T1000 (cell line): Measurements from ENCODE around the gene ASIC1.

Experiments used
- DNase-seq: peaks from one replicate; lab custom pipeline; 2025; ENCODE audit warnings: mixed read lengths; lab: John Stamatoyannopoulos, UW

Gene ASIC1

GRCh38 chr12:50041062-50041860 is 16.1 kb upstream of the ASIC1 start:
- DNase-seq, result no peak

DNA sequence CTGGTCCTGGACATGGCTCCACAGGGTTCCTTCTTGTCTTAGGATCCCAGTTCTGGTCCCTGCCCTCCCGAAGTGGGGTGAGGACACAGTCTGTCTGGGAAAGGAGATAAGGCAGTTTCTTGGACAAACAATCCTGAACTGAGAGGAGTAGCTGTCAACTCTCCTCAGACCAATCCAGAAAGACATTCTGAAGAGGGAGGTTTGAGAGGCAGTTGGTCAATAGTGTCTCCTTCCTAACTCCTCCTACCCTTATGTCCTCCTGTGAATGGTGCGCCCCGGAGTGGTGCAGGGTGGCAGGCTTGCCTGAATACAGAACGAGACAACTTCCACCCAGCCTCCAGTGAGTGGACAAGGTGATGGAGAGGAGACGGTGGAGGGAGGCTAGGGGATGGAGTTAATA is 15.4 kb upstream of the ASIC1 start:
- DNase-seq, result no peak

- no peak for DNase-seq
Measured at GRCh38 chr12:50042693-50043092, 14.7 kb upstream of the ASIC1 start.

- DNase-seq, result no peak
Measured at GRCh38 chr12:50043308-50043707, 14.1 kb upstream of the ASIC1 start.

DNA sequence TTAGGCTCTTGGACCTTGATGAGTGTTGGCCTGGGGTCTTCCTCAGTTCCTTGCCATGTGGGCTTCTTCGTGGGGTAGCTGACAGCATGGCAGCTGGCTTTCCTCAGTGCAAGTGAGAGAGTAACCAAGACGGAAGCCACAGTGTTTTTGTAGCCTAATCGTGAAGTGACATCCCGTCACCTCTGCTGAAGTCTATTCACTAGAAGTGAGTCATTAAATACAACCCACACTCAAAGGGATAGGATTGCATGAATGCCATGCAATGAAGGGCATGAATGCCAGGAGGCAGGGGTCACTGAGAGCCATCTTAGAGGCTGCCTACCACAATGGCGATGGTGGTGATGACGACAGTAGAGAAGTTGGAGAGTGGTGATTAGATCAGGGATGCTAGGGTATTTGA is 13.5 kb upstream of the ASIC1 start:
- DNase-seq, result no peak

- no peak for DNase-seq
Measured at GRCh38 chr12:50047693-50048250, 9.6 kb upstream of the ASIC1 start.

DNA sequence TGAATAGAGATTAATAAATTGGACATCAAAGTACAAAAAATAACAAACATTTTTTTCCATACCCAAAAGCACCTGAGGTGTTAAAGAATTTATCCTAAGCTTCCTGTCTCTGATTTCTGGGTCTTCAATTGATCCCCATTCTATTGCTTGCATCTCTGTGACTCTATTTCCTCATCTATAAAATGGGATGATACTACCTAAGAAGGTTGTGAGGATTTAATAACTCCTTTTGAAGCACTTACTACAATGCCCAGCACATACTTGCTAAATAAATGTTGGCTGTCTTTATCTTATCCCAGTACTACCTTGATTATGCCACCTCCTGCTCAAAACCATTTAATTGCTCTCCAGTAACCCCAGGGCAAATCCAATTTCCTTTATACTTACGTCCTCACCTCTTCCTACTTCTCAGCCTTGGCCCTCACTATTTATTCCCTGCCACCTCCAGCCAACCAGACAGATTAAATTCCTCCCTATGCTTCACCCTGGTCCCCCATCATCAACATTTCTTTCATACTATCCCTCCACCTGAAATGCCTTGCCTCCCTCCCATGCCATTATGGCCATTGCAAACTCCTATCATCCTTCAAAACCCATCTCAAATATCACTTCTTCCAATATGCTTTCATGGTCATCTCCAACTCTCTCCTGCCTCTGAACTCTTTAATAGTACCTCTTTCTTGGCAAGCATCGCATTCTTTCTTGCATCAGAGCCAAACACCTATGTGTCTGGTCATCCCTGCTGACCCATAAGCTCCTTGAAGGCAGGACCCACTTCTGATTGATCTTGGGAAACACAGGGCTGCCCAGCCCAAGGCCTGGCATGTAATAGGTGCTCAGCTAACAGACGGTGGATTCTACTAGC is 7.9 kb upstream of the ASIC1 start:
- no peak for DNase-seq

- no peak for DNase-seq
Measured at GRCh38 chr12:50050119-50050385, 7.3 kb upstream of the ASIC1 start.

GRCh38 chr12:50050410-50051098 is 6.8 kb upstream of the ASIC1 start:
- no peak for DNase-seq

DNA sequence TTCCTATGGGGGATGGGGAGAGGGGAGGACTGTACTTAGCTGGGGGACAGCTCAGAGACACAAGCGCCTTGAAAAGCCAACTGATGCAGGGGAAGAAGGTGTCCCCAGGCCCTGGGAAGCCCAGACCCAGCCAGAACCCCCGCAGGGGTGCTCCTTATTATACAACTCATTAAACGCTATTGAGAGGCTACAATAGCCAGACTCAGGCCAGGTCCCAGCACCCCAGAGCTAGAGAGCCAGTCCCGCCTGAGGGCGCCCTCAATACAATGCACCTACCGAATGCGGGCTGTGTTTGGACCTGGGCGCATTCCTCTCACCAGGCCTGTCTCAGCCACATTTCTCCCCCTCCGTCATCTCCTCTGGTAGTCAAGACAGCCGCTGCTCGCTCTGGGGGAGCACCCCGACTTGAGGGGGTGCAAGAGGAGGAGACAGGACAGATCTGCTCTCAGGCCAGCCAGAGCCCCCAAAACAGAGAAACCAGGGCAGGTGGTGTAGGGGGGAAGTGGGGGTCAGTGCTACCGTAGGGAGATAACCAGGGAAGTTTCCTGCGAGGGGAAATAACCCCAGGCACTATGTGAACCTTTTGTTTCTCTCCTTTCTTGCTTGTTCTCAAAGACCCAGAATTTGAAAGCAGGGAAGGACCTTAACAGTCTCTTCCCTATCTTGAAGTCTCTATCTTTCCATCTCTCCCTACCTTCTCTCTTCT is 6.1 kb upstream of the ASIC1 start:
- DNase-seq, result no peak

GRCh38 chr12:50052544-50052943 is 4.9 kb upstream of the ASIC1 start:
- no peak for DNase-seq

GRCh38 chr12:50052964-50053363 is 4.4 kb upstream of the ASIC1 start:
- no peak for DNase-seq

DNA sequence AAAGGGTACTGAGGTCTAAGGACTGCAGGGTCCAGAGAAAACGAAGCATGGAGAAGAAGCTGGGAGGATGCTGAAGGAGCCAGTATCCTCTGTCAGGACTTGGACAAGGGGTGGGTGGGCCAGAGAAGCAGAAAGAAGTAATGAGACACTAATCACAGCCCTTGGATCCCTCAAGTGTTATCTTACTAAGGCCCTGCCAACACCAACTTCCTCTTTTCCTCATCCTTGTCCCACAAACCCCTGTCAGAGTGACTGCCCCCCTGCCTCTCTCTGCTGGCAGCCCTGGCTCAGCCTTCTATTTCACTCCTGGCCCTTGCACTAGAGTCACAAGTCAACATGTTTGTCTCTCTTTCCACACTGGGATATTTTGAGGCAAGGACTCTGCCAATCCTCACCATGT is 3.8 kb upstream of the ASIC1 start:
- no peak for DNase-seq

DNA sequence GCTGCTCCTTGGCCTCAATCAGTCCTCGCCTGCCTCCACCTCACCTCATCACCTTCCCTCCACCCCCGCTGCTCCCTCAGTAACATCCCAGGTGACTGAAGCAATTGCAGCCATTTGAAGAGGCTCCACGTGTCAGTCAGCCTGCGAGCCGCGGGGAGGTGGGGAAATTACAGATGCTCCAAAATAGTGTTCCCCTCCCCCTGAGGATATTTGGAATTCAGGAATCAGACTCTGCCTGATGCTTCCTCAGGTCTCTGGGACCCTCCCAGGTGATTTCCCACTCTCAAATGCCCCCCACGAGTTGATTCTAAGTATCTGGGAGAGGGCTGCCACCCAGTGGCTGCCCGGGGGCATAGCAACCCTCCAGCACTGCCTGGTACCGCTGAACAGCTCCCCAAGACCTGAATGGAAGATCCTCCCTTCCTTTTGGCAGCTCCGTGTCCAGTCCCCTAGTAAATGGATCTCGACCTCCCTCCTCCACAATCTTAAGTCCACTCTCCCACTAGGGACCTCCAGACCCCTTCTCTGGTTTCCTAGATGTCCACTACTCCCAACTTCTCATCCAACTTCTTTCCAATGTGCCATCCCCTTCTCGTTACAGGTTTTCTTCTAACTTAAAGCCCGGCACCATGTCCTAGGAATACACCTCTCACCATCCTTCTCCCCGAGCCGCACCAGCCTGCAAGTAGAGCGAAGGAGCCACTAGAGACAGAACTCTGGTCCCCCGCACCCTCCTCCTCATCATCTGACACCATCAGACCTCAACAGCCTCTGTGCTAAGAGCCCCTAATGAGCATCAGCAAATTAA is 1.4 kb upstream of the ASIC1 start:
- no peak for DNase-seq

DNA sequence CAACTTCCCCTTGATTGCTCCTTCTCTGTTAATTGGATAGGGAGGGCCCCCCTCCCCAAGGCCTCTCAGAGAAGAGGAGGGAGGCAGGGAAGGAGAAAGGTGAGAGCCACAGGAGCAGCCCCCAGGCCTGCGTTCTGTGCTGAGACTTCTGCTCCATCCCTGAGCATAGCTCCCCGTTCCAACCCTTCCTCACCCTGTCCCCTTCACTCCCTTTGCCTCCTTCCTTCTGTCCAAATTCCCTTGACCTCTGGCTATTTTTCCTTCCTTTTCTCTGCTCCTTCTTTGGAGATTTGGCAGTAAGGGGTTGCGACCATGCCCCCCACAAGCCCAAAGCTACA is 788 bp upstream of the ASIC1 start:
- no peak for DNase-seq

GRCh38 chr12:50057896-50058670 is 687 bp downstream of the ASIC1 start:
- DNase-seq, result no peak

GRCh38 chr12:50058743-50059312 is 1.4 kb downstream of the ASIC1 start:
- DNase-seq, result no peak

DNA sequence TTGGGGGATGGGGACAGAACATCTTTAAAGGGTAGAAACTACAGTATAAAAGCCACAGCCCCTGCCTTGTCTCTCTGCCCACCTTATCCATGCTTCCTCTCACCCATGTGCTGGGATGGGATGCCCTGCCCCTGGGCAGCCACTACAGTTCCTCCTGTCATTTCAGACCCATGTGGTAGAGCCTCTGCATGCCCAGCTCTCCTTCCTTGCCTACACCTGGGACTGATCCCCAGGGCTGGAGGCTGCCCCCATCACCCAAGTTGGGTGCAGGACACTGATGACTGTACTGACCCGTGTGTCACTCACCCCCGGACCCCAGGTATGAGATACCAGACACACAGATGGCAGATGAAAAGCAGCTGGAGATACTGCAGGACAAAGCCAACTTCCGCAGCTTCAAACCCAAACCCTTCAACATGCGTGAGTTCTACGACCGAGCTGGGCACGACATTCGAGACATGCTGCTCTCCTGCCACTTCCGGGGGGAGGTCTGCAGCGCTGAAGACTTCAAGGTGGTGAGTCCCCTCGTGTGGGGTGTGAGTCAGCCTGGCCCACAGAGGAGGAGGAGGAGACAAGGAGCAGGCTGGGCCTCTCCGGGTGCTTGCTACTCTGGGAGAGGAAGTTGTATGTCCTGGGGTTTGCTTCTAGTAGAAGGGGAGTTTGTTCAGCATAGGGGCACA is 2.2 kb downstream of the ASIC1 start:
- no peak for DNase-seq

DNA sequence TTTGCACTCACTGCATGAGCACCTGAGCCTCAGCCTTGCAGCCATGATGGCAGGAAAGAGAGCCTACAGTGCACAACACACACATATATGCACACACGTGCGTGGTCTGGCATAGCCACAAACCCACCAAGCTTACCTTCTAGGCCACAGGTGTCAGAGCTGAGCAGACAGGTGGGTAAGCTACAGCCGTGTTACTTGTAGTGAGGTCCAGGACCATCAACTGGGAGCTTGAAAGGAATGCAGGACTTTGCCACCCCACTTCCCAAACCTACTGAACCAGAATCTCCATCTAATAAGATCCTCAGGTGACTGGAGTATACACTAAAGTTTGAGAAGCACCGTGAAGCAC is 2.7 kb downstream of the ASIC1 start:
- no peak for DNase-seq

- DNase-seq, result no peak
Measured at GRCh38 chr12:50061171-50061570, 3.8 kb downstream of the ASIC1 start.
